Hematopoietic multipotent progenitor cell treated with erythropoietin and hydrocortisone succinate and interleukin-3 and kit ligand, for 17 days (in vitro differentiated cells): Measurements from ENCODE around the gene DSE.

Experiments
- DNase-seq: peaks from one replicate; pipeline ENCODE4 v3.0.0-alpha.2; 2015; ENCODE audit warnings: low spot score

The DSE gene

DNA sequence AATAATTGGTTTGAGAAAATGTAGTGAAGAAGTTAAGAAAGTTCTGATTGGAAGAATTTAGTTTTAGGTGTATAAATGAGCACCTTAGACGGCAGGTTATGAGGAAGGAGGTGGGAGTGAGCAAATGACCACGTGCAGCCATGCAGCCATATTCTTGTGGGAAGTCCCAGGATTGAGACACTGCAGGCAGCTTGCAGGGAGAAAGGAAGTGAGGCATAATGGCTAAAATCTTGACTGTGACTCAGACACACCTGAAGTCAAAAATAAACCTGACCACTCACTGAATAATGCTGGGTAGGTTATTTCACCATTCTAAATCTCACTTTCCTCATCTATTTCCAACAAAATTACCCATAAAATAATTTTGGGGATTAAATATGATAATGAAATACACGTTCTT is 16.6 kb downstream of the DSE start:
- DNase-seq = no peak

DNA sequence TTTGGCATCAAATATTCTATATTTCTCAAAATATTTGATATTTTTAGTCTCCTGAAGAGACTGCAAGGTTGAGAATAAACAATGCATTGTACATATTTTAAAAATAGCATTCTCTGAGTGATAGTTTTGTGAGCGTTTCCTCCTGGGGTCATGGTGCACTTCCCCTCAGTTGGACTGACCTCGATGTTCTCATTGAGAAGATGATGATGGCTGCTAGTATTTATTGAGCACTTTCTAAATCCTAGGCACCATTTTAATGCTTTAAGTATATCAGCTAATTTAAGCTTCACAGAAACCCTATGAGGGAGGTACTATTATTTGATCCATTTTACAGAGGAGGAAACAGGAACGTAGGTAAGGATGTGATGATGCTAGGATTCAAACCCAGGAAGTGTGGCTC is 18.2 kb downstream of the DSE start:
- DNase-seq = no peak

DNA sequence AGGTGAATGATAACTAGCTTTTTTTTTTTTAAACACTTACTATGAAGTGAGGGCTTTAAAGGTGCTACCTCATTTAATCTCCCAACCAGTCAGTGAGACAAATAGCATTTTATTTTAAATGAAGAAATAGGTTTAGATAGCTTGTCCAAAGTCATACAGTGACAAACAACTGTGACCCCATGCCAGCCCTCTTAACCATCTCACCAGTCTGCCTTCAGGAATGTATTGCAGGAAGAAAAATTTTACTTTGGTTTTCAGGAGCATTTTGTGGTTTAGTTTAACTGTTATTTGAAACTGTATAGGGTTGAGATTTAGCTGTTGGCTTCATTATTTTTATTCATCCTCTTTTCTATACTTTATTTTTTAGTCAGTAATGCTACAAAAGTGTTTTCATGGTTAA is 18.6 kb downstream of the DSE start:
- no peak for DNase-seq

DNA sequence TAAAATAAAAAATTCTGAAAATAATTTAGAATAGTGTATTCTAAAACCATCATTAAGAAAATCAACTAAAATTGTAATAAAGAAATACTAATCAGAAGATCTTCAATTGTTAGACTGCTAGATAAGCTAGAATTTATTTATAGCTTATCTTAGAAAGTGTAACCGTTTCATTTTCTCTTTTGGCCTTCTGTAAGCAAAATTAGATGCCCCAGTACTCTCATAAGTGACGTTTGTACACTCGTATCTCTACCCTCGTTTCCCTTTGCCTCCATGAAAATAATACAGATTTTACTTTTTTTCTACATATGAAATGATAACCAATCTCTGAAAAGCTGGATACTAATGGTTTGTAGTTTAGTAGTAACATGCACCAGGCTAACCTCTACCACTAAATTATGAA is 19.8 kb downstream of the DSE start:
- no peak for DNase-seq

DNA sequence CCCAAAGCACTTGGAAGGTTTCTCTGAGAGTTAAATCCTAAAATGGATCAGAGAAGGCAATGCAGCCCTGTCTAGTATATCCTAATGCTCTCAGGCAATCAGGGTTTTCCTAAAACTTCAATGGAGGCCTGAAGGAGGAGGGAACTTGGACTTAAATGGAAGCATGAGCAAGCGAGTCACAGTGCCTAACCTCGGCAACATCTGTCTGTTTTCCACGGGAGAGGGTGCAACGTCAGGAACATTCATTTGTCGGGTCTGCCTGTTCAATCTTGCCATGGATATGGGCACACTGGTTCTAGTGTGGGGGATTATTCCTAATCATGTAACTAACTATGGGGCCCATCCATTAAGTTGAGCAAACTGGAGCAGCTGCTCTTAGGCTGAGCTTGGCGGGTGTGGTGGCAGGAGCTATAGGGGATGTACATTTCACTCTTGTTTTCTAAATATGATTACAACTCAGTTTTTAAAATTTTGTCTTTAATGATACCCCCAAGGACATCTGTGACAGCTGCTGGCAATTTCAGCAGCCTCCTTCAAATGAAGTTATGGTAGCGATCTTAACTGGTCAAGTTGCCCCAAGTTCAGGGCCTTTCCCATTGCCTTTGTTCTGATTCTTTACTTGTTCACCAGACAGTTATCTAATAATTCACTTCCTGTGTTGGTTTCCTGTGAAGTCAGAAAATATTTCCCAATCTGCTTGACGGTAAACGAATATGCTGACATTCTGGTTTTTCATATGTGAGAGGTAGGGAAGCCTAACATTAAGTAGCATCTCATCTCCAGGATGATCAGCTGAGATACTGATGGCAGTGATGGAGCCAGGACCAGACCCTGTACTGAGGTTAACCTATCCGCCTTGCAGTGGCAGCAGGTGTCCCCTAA is 21.6 kb downstream of the DSE start:
- no peak for DNase-seq

DNA sequence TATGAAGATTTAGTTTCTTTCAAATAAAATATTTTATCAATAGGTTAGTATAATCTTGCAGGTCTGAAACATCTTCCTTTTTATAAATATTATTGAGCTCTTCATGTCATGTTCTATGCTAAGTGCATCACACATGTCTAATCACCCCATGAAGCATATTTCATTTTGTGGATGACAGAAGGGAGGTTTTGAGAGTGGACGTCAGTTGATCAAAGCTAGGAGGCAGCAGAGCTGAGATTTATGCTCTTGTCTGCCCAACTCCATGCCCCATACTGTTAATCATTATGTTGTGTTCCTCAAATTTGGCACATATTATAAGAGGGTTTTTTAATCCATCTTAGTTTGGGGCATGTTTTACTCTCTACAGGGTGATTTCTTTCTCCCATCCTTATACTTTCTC is 22.7 kb downstream of the DSE start:
- DNase-seq = no peak

DNA sequence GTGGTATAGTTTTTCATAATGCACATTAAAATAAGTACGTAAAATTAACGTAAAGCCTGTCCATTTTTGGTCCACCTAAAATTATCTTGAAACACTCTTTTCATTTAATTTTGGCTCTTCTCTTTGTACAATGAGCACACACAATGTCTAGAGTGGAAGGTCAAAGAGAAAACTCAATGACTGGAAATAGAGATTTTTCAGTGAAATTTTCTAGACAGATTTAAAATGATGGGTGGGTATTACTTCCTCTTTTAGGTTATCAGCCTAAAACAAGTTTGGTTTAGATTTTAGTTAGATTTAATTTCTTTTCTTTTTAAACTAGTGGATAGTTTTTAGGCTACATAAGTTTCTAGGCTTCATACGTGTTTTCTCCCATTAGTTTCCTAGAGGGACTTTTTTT is 24.9 kb downstream of the DSE start:
- no peak for DNase-seq

DNA sequence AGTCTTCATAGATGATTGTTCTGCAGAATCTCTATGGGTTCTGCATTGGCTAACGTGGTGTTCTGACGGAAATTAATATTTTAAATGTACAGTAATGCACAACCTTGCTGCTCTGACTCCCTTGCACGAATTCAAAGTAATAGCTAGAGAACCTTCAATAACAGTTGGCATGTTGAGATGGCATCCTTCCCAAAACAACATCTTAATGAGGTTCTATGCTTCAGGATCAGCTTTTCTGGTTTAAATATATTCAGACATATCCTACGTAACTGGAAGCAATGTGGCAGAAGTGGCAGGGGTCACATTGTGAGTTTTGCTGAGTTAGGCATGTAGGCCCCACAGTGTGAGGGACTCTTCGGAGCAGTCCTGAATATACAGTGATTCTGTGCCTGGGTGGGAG is 25.7 kb downstream of the DSE start:
- no peak for DNase-seq

DNA sequence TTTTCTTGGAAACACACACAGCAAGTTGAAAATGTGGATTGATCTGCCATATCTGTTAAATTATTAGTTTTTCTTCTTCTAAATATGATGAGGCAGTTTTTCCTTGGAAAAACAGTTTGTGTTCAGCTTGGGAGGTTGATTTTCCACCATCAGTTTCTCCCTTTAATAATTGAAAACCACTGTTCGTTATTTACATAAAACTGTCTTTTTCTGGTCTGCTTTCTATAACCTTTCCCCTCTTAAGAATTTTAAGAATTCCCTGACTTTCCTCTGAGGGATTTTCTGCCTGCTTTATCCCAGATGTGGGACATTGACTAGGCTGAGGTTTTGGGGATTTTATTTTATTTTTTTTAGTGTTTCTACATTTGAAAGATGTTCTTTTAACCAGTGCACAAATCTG is 27.2 kb downstream of the DSE start:
- no peak for DNase-seq

DNA sequence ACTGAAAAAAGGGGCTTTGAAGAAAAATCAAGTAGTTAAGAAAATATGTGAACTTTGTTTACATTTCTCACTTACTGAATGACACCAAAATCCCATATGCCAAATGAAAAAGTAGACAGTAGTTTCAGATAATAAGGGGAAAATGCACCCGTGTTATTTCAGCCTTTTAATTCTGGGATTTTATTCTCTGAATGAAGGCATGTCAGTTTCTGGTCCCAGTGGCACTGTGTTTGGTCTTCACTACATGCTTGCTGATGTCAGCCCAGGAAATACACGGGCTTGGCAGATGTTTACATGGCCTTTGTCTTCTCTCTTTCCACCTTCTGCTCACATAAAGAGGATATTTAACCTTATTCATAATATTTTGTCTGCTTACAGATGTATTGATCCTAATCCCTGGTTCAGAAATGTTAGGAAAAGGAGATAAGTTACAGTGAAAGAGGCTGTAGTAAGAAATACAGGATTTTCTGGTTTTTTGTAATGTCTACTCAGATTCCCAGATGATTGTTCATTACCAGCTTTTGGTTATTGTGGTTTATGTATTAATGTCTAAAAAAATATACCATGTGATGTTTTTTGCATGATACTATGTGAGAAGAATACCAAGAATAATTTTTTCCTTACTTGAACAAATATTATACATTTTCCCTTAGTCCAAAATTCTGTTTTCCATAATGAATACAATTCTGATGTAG is 27.7 kb downstream of the DSE start:
- DNase-seq = no peak

DNA sequence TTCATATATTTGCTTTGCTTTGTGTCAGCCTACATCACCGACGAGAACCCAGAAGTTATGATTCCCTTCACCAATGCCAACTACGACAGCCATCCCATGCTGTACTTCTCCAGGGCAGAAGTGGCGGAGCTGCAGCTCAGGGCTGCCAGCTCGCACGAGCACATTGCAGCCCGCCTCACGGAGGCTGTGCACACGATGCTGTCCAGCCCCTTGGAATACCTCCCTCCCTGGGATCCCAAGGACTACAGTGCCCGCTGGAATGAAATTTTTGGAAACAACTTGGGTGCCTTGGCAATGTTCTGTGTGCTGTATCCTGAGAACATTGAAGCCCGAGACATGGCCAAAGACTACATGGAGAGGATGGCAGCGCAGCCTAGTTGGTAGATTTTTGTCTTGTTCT is 28.5 kb downstream of the DSE start:
- DNase-seq = no peak

DNA sequence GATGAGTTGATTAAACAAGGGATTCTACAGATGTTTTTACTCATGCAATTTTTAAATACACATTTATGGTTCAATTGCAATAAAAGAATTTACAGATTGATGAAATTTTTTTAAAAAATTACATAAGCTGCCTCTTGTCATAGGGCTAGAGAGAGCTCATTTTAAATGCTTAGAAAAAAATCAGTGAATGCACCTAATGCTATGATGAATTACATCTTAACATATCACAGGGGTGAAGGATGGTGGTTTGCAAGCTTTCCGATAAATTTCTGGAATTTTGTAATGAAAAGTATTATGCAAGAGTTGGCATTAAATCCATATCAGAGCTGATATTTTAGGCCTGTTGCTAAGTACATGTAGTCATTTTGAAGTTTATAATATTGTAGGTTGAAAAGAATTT is 29.6 kb downstream of the DSE start:
- no peak for DNase-seq

DNA sequence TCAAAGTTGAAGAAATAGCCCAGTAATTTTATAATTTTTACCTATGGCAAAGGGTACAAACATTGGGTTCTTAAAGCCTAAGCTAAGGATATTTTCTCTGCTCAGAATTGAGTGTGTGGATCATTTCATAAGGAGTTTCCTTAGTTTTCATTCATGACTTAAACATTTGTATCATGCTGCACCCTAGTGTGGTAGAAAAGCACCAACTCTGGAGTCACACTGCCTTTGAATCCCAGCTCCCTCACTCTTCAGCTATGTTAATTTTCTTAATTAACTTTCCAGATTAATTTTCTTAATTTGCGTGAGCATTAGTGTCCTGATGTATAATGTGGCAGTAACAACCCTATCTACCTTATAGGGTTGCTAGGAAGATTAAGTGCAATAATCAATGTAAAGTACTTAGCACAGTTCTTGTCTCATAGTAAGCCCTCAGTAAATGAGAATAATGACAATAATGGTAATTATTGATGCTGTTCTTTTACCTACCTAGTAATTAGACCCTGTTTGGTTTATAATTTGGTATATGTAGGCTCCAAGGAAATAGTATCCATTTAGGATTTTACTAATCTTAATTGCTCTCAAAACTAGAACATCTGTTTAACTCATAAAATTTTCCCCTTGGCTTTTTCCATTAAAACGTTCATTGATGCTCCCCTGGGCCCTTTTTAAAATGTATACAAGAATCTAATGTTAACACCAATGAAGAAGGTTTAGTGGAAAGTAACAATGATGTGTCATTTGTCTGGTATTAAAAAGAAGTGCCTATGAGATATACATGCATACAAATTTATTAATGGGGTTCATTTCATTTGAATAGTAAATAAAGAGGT is 31.6 kb downstream of the DSE start:
- no peak for DNase-seq

DNA sequence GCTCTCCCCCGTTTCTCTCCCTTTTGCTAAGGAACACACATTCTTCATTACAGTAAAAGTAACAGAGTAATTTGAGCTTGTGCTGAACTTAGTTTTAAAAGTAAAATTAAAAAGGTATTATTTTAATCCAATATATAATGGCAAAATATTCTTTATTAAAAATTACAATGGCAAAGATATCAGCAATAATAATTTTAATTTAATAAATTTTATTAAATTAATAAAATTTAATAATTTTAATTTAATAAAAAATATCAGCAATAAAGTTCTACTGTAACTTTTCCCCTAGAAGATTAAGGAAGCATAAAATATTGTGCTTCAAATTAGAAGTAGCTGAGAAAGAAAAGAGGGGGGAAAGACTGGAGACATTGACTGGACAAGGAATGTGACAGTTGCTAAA is 32.5 kb downstream of the DSE start:
- no peak for DNase-seq

DNA sequence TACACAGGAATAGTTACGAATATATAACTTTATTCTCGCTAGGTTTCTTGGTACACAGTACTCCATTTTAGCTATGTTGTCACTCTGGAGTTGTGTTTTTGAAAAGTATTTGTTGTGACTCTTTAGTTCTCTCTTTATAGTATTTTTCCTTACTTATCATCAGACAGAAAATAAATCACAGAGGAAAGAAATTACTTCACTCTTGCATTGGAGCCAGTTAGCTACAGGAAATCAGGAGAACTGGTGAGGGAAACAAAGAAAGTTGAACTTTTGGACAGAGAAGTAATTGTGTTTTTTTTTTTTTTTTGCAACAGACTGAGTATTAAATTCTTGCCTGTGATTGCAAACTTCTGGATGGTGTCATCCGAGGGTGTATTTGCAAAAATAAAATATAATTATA is 33.9 kb downstream of the DSE start:
- DNase-seq = no peak

DNA sequence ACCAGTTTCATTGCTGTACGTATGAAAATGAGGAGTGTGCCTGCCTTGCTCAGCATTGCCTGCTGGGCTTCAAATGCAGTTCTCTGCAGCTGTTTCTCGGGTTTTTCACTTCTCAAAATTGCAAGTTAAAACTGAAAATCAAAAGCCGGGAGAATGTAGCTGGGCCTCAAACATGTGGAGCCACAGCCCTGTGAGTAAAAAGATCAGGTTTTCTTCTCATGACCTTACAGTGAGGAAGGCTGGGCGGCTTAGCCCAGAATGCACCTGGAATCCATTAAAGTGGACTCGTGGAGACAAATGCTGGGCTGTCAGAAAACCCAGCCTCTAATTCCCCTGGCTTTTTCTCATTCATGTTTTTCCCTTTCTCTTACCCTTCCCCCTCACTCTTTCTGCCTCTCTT is 34.4 kb downstream of the DSE start:
- no peak for DNase-seq

DNA sequence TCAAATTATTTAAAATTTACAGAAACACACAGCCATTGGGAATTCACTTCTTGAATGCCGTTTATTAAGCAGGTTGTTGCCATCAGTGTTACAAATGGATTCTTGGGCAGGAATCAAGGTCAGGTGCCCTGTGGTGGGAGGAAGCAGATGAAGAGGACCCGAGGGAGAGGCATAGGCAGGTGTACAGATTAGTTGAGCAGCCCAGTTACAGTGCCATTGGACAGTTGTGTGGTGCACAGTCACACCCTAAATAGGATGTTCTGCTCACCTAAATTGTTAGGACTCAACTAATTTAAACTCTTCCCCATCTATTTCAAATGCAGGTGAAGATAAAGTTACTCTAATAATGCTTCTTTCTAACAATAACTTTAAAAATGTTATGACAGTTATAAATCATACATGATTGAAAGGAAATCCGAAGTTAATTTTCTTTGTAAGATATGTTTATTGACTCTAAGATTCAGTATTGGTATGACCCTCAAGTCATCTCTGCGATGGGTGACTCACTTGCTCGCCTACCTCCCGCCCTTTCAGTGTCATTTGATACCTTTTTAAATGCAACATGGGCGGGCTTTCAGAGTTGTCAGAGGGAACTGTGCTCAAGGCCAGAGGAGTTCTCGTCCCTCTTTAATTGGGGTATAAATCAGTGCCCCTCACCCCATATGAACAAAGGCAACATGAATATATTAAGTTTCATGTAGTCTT is 35.1 kb downstream of the DSE start:
- no peak for DNase-seq

DNA sequence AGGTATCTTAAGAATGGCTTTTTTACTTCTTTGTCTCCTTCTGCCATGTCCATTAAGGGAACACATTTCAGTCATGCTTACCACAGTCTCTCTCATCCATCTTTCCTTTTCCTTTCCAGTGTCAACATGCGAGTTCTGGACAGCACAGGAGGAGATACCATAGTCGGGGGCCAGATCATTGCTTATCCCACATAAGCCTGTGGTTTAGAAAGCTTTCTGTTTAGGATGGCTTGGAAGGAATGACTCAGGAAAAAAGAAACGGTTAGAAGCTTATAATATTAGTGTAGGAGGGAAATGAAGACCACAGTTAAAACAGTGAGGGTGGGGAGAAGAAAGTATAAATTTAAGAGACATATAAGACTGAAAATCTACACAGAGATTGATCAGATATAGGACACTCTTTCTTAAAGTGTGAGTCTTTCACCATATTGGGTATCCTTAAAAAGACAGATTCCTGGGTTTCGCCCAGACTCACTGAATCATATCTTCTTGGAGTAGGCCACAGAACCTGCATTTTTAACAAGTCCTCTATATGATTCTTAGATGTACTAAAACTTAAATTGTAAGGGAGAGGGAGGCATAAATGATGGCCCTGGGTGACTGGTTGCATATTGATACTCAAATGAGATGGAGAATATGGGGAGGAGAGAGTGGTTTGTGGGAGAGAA is 36.1 kb downstream of the DSE start:
- no peak for DNase-seq

DNA sequence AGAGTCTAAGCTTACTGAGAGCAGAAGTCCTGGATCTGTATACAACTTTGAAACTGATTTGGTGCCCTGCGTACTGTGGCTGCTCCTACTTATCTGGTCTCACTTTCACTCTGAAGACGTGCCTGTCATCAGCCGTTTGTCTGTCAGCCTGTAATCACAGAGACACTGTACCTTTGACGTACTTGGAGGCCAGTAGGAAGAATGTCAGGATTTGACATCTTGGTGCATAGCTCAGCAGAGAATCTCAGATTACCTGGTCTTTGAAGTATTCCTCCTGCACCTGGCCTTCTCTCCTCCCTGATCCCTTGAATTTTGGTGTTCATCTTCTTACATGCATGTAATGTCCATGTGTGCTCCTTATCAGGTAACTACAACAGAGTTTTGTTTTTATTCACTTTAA is 37.7 kb downstream of the DSE start:
- DNase-seq = no peak

DNA sequence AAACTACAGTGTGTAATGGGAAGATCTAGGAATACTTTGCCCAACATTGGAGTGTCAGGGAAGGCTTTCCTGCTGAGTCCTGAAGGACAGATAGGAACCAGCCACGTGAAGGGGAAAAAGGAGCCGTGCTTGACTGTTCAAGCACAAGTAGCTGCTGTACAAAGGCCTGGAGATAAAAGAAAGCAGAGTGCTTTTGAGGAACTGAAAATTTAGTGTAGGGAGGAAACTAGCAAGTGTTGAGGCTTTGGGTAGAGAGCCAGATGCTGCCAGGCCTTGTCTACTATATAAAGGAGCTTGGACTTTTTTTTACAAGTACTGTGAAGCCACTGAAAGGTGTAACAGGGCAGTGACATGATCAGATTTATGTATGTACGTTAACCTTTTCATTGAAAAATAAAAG is 39.0 kb downstream of the DSE start:
- no peak for DNase-seq

DNA sequence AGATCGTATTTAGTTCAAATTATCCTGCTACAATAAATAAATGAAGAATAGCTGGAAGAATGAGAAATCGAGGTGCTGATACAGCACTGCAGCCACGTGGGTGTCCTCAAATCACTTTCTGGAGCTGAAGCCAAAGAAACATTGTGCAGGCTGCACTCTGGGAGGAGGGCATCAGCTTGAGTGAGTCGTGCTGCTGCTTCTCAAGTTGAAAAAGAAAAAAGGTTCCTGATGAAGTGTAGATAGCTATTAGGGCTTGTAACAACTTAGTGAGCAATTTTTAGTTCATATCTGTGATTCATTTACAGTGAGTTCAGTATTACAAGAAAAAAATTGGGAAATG is 40.5 kb downstream of the DSE start:
- DNase-seq = no peak

DNA sequence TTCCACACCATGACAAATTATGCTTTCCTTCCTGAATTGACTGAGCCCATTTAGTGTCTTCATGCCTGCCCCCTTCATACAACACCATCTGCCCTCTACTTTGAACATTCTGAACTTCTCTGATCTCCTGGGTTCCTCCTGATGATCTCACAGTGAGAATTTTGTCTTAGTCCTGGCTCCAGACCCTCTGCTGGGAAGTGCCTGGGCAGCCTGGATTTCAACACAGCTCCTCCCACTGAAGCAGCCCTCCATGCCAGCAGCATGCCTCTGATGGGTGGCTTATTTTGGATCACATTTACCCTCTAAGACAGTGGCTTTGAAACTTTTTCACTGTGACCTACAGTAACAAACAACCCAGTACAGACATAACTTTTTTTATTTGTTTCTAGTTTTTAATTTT is 41.5 kb downstream of the DSE start:
- no peak for DNase-seq
